Lower leg skin (tissue), 3 donors: ENCODE data around the gene RHBDL1.

Source experiments
- POLR2A ChIP-seq, 2 donors: fragments of 450-650 bp; IDR thresholded peaks; one replicate each; pipeline ENCODE4 v1.6.1; 2016 to 2017; ENCODE audit warnings: antibody characterized with exemption in 2 of 2, mild to moderate bottlenecking in 1 of 2, moderate library complexity in 1 of 2
- TF ChIP-seq, protein P1 (sequence below), 3 donors: fragments of 450-650 bp; IDR thresholded peaks; one replicate each; pipeline ENCODE4 v1.5.1; 2016; ENCODE audit warnings: antibody characterized with exemption in 3 of 3, mild to moderate bottlenecking in 3 of 3, moderate library complexity in 2 of 3

DNA sequence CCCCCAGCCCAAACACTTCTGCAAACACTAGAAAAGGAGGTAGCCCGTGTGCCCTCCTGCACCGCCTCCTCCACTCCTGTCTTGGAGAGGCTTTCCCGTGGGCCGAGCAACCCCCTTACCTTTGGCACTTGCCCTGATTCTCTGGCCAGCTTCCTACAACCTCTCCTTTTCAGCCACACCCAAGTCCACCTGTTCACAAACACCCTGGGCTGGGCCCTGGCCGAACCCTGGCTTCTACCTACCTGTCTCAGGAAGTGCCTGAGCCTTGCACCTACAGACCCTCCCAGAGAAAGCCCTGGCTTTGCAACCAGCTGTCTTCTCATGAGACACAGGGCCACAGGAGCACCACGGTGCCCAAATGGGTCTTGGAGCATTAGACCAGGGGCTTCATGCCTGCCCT, 43.5 kb downstream of the RHBDL1 start:
- TF ChIP-seq, protein P1, sequence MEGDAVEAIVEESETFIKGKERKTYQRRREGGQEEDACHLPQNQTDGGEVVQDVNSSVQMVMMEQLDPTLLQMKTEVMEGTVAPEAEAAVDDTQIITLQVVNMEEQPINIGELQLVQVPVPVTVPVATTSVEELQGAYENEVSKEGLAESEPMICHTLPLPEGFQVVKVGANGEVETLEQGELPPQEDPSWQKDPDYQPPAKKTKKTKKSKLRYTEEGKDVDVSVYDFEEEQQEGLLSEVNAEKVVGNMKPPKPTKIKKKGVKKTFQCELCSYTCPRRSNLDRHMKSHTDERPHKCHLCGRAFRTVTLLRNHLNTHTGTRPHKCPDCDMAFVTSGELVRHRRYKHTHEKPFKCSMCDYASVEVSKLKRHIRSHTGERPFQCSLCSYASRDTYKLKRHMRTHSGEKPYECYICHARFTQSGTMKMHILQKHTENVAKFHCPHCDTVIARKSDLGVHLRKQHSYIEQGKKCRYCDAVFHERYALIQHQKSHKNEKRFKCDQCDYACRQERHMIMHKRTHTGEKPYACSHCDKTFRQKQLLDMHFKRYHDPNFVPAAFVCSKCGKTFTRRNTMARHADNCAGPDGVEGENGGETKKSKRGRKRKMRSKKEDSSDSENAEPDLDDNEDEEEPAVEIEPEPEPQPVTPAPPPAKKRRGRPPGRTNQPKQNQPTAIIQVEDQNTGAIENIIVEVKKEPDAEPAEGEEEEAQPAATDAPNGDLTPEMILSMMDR (IDR thresholded peaks at IDR 0.05): no peak
- TF ChIP-seq POLR2A (IDR thresholded peaks at IDR 0.05): no peak
